COLO668 (cell line): ENCODE results near the gene SERPINB1.

Source experiments
- DNase-seq: peaks from one replicate; lab custom pipeline; 2025; ENCODE audit not compliant: unreplicated experiment; lab: John Stamatoyannopoulos, UW

Gene SERPINB1

DNA sequence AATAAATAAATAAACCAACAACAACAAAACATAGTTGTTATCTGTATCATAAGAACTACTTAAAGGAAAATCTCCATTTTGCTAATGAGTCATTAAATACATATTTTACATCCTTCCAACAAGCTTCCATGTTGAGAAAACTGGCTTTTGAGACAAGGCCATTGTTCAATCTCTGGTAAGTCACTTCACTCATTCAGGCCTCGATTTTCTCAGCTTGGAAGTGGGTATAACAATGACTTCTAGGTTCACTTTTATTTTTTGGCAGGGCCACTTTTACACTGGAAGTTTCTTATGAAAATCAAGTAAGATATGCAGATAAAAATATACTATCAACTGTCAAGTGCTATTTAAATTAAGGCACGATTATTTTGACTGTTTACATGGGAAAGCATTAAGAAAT is 46.5 kb downstream of the SERPINB1 start:
- no peak for DNase-seq

DNA sequence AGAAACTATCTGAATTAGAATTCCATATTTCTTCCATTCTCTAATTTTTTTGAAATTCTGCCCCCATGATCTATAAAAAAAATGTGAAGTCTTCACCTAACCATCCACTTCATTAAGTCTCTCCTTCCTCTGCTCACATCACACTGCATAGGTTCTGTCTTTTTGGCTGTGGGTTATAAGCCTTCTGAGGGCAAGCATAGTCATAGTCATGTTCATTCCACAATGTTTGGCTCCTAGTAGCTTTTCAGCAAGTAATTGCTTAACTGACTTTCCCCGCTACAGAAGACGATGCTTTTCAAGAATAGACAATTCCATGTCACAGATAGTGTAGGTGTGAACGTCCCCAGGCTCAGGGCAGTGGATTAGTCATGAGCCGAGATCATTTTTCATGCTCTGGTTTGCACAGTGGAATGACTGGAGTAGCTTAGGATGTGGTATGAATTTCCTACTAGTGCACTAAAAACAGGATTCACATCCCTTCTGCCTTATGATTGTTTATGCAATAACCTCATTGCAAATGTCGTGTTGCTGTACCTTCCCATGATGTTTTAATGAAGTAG is 47.4 kb downstream of the SERPINB1 start:
- DNase-seq, result no peak

DNA sequence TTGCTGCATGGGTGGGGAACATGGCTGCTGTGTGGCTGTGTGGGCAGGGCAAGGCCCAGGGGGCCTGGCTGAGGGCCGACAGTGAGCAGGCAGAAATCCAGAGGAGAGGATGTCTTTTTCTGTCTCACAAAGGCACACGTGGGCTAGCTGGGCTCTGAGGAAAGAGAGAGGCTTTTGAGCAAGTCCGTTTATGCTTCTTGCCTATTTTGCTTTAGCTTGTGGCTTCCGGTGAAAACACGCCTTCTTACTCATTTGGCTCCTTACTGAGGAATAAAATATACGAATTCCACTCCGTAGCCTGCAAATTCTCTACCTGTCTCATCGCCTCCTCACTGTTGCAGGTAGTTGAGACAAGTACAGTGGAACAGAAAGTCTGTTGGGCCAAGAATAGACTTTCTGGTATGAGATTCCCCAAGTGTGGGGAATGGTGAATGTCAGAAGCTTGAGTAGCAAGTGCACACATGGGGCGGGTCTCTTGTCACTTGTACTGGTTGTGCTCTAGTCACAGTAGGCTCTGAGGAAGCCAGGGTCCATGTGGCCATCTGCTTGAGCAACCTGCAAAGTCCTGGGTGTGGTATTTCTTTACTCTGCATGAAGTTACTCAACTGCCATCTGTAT is 48.0 kb downstream of the SERPINB1 start:
- no peak for DNase-seq

DNA sequence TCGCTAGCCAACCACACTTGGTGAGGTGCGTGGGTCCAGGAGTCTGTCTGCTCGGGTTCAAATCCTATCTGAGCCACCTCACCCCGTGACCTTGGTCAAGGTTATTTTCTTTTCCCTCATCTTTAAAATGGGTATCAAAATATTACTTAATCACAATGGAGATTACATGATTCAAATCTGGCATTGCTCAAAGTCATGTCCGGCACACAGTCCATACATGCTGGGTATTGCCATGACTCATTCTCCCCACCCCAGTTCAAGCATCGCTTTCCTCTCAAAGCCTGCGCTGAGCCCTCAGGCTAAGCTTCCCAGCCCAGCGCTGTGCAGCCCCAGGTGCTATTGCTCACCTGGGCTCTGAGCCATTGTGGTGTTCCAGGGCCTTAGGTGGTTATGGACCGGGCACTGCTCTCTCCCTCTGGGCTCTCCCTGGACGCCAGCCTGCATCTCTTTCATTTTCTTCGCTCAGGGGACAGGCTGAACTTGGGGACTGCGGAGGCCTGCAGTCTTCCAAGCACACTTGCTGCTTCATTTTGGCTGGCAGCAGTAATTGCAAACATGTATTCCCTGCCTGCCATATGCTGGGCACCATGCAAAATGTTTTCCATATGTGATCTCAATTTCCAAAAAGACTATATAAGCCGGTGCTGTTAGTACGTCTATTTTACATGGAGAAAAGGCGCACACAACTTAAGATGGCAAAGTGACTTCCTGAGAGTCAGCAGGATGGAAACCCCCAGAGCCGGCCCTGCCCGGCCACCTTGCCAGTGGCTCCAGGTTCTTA is 49.1 kb downstream of the SERPINB1 start:
- DNase-seq, result no peak

DNA sequence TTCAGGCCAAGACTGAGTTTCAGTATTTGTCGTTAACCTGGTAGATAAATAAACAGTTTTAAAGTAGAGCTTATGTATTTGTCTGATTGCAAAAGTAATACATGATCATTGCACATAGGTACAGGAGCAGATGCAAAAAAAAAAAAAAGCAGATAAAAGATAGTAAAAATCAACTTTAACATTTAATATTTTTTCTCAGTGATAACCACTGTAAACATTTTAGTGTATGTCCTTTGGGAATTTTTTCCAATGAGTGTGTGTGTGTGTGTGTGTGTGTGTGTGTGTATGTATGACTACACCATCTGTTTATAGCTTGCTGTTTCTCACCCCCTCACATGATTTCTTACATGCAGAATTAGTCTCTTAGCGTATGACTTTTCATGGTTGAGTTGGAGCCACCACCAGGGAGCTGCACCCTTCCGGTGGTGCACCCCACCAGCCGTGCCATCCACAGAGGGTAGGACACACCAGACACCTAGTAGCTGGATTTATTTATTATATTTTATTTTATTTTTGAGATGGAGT is 50.2 kb downstream of the SERPINB1 start:
- DNase-seq, result no peak

DNA sequence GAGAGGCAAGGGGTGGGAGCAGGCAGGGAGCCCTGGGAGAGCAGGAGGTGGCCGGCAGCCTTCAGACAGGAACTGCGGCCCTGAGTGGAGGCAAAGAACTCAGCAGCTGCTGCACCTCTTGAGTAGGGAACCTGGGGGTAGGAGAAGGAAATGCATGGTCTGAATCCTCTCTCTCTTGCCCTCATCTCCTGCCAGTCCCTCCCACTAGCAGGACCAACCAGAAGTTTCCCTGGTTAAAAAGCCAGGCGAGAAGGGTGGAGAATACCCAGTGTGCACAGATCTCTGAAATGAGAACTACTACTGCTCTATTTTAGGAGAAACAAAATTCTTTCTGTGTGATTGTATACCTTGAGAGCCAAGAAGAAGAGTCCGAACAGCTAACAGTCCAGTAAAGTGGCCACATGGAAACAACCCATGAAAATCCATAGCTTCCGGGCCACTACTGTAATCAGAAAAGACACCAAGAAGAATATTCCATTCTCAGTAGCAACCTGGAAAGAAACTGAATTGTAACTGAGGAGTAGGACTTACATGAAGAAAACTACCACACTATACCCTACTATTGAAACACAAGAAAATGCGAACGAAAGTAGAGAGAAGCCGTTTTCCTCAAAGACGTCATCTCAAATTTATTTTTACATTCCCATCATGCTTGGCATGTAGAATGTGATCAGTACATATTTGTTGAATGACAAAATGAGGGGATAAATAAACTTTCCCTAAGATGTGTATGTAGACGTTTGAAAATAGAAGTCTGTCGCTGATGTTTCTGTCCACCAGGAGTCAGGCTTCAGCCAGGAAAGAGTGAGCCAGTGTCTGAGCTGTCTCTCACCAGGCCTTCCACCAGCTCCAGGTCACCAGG is 50.8 kb downstream of the SERPINB1 start:
- peak; percentile 44 for DNase-seq

DNA sequence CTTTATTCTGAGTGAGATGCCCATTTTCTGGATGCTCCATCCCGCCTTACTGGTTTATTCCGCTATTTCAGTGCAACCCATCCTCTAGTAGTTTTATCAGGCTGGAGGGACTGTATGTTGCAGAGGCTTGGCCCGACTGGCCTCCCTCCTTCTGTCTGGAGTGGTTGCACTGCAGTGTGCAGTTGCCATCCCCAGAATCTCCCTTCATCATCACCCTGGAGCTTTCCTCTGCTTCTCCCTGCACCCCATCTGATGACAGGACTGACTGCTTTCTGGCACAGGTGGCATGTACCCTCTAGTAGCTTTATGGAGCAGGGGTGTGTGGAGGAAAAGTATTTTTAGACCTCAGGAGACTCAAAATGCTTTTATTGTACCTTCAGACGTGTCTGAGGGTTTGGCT is 55.4 kb downstream of the SERPINB1 start:
- no peak for DNase-seq

DNA sequence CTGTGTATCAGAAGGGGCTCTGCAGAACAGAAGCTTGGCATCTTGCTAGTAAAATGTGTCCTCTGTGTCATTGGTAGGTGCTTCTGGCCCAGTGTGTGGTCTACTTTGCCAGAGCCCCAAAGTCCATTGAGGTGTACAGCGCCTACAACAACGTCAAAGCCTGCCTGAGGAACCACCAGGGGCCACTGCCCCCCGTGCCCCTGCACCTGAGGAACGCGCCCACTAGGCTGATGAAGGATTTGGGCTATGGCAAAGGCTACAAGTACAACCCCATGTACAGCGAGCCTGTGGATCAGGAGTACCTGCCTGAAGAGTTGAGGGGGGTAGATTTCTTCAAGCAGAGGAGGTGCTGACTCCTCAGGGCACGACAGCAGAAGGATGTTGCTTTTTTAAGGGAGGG is 56.7 kb downstream of the SERPINB1 start:
- DNase-seq, result no peak

DNA sequence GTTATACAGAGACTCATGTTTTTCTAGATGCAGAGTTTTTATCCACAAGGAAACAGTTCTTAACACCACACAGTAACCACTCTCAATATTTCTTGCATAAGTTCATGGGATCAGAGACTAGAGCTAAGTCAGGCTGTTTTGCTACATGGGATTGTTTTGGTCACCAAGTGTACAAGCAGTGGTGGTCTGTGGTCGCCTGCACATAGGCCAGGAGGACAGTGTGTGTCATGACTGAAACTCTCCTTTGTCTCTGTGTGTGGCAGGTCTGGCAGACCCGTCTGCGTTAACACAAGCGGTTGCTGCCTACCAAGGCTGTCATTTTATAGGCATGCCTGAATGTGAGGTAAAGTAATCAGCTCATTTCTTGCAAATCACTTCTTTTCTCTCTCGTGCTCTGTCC is 57.6 kb downstream of the SERPINB1 start:
- no peak for DNase-seq

DNA sequence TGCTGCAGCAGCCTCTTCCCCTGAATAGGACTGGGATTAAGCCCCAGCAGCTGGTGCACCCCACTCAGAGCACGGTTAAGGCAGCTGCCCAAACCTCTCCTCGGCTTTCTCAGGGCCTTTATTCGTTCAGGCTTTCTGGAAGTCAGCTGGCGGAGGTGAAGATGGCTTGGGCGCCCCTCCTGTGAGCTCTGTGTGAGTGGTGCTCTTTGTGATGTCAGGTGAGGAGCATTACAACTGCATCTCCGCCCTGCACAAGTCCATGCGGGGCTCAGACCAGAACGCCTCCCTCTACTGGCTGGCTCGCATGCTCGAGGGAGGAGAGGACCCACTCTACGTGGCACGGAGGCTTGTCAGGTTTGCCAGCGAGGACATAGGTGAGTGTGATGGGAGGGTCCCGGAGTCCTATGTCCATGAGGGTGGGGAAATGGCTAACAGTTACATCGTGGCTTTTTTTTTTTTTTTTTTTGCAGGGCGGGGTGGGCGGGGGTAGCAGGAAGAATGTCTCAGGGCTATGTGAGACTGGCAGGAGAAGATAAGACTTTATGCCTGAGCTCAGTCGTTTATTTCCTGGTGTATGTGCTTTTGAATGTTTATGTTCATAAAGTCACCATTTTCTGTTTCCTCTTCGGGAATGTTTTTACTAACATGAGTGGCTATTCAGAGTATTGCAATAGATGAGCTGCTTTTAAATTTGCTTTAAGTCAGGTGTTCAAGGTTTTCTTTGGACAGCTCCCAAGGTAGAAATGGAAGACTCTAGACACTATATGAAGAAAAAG is 58.3 kb downstream of the SERPINB1 start:
- DNase-seq, result no peak

DNA sequence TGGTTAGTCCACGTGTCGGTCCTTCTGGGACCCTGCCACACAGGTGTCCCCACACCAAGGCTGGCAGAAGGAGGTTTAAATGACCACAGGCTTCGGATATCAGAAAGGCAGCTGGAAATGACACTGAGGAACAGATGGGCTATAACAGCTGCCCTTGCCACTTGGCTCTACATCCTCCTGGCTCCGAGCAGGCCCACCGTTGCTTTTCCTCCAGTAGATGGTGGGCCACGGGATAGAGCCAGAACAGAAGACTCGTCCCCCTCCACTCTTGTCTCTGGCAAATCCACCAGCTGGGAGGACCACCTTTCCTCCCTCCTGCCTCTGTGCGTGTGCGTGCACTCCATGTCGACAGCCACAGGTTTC is 58.9 kb downstream of the SERPINB1 start:
- DNase-seq, result no peak

DNA sequence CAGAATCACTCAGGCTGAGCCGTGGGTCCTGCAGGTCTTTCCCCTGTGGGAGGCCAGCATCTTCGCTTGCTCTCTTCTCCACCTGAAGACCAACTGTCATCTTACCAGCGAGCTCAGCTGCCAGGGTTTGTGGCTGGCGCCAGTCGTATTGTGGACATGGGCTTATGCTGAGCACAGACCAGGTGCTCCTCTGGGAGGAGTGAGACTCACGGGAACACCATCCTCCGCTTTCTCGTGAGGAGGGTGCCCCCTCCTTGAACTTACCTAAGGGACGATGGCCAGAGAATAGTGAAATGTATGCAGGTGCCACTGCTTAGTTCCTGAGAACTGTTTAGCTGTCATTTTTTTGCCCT is 59.3 kb downstream of the SERPINB1 start:
- DNase-seq, result no peak
